Stimulated activated CD8-positive, alpha-beta memory T cell treated with anti-CD3 and anti-CD28 coated beads, Interleukin-7, amount 100 ng/mL, for 1 hour (primary cell): ENCODE data around the gene PTPDC1.

ENCODE experiments used
- DNase-seq, 2 donors: peaks; one replicate each; pipeline ENCODE4 v3.0.0-alpha.2; 2020; ENCODE audit warnings: low read depth in 2 of 2

The PTPDC1 gene, protein sequence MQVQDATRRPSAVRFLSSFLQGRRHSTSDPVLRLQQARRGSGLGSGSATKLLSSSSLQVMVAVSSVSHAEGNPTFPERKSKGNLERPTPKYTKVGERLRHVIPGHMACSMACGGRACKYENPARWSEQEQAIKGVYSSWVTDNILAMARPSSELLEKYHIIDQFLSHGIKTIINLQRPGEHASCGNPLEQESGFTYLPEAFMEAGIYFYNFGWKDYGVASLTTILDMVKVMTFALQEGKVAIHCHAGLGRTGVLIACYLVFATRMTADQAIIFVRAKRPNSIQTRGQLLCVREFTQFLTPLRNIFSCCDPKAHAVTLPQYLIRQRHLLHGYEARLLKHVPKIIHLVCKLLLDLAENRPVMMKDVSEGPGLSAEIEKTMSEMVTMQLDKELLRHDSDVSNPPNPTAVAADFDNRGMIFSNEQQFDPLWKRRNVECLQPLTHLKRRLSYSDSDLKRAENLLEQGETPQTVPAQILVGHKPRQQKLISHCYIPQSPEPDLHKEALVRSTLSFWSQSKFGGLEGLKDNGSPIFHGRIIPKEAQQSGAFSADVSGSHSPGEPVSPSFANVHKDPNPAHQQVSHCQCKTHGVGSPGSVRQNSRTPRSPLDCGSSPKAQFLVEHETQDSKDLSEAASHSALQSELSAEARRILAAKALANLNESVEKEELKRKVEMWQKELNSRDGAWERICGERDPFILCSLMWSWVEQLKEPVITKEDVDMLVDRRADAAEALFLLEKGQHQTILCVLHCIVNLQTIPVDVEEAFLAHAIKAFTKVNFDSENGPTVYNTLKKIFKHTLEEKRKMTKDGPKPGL

GRCh38 chr9:94084314-94084713 lies at the start of gene PTPDC1:
TSS of gene PTPDC1 (plus strand) at chr9:94084464. CDS start at chr9:94084531, 67 bp downstream.
- DNase-seq, result no peak

DNA sequence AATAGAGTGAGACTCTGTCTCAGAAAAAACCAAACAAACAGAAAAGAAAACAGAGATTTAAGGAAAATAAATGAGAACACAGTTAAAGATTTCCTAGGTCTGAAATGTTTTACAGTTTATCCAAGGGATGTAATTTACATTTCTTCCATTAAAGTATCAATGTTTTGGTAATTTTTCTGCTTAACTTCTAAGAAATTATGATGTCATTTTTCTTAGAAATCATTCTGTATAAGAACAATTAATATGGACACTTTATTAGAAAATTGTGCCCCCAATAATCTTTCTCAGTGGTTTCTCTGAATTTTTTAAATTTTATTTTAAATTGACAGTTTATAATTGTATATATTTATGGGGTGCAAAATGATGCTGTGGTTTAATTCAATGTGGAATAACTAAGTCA lies 49.8 kb upstream of the PTPDC1 start:
- no peak for DNase-seq

DNA sequence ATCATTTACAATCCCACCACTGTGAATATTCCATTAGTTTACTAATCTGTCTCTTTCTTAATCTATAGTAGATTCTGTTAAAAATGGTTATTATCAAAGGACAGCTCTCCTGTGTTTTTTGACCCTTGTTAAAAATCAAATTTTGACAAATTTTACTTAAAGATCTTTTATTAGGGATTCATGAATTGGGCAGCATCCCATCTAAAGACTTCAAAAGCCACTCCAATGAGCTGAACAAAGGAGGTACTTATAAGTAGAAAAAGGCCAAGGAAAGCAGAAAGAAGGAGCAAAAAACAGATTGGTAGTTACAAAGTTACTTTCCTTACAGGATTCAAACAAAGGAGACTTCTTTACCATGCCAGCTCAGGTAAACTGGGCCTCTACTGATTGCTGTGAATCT lies 44.5 kb upstream of the PTPDC1 start:
- no peak for DNase-seq

GRCh38 chr9:94042516-94043360 lies 41.5 kb upstream of the PTPDC1 start:
- no peak for DNase-seq

DNA sequence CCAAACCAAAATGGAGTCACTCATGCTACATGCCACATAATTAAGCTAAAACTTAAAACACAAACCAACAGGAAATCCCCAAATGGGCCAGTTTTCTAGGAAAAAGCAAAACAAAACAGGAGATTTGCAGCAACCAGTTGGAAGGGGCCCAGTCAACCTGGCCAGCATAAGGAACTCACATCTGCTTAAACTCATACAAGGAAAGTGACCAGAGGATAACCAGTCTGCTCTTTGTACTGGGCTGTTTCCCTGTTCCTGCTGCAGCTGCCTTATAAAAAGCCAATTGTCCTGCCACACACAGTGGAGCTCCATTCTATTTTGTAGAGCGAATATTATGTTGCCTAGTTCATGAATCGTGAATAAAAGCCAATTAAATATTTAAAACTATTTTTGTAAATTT lies 29.5 kb upstream of the PTPDC1 start:
- no peak for DNase-seq

GRCh38 chr9:94056442-94056974 lies 27.8 kb upstream of the PTPDC1 start:
- DNase-seq, result no peak

GRCh38 chr9:94057918-94058317 lies 26.3 kb upstream of the PTPDC1 start:
- no peak for DNase-seq

- no peak for DNase-seq
Measured at GRCh38 chr9:94061864-94062263, 22.4 kb upstream of the PTPDC1 start.

GRCh38 chr9:94065535-94065961 lies 18.7 kb upstream of the PTPDC1 start:
- DNase-seq, result peak; percentile 28 to 54

DNA sequence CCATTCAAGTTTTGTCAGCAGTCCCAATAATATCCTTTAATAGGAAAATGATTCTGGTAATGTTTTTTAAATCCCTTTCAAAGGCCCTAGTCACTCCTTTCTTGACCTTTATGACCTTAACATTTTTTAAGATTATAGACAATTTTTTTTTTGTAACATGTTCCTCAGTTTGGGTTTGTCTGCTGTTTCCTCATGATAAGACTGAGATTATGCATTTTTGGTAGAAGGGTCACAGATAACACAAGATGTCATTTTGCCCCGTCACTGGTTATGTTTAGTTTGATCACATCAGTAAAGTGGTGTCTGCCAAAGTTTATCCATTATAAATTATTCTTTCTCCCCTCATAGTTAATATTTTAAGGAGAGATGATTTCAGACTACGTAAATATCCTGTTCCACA lies 16.0 kb upstream of the PTPDC1 start:
- no peak for DNase-seq

- no peak for DNase-seq
Measured at GRCh38 chr9:94076557-94076956, 7.7 kb upstream of the PTPDC1 start.

DNA sequence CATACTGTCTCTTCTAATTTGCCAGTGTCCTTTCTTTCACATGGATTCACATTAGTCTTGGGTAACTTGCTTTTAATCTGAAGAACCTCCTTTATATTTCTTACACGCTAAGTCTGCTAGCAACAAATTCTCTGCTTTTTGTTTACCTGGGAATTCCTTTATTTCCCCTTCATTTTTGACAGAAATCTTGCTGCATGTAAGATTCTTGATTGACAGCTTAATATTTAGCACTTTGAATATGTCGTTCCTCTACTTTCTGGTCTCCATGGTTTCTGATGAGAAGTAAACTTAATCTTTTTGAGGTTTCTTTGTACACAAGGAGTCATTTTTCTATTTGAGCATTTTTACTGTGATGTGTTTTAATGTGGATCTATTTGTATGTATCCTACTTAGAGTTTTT lies 6.2 kb upstream of the PTPDC1 start:
- DNase-seq, result no peak

- DNase-seq, result no peak
Measured at GRCh38 chr9:94079236-94079635, 5.0 kb upstream of the PTPDC1 start.

GRCh38 chr9:94080249-94080648 lies 4.0 kb upstream of the PTPDC1 start:
- no peak for DNase-seq

- DNase-seq, result no peak
Measured at GRCh38 chr9:94081435-94081834, 2.8 kb upstream of the PTPDC1 start.

DNA sequence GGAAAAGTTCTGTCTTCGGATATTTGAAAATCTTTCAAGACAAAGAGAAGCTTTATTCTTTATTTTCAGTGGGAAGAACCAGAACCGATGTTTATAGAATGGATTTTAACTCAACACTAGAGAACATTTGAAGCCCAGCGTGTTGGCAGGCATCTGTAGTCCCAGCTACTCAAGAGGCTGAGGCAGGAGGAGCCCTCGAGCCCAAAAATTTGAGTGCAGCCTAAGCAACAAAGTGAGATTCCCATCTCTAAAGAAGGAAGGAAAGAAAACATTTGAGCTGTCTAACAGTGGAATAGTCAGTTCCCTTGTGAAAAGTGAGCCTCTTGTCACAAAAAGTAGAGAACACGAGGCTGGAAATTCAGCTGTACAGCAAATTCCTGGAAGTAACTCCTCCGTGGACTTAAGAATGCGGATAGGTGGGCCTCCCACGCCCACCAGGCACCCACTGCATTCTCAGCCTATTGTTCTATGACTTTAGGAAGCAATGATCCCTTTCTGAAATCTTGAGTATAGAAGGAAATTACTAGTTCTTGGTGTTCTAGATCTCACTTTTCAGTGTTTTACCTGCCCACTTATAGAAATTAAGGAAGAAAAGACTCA lies 2.3 kb upstream of the PTPDC1 start:
- DNase-seq, result no peak

DNA sequence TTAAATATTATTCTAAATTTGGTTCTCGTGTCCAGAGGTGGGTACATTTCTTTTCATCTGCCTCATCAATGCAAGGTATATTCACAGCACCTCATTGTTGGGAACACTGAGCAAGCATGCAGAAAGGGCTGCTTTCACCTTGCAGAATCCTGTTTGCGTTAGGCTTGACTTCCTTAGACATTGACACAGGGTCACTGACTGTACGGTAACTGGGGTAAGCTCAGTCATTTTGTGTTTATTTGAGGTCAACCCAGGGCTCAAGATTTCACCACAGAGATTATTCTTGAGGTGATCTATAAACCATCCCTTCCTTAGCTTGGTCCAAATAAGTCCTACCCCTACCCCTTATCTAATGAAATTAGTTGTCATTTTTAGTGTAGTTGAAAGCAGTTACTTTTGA lies 1.7 kb upstream of the PTPDC1 start:
- no peak for DNase-seq

DNA sequence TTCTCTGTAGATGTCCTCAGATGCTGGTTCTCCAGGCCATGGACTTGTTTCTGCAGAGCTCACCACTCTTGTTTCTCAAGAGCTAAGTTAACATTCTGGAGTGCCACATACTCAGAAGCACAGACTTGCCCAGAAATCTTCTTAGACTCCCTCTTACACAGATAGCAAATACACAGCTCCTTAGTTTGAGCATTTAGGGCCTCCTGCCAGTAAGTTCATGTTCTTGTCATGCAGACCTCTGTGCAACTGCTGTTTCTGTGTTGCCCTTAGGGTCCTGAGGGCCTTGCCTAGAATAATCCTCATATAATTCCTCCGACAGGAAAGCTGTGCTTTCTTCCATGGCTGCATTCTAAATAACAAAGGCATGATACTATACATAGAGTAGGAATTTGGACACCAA lies 1.3 kb upstream of the PTPDC1 start:
- DNase-seq, result no peak

DNA sequence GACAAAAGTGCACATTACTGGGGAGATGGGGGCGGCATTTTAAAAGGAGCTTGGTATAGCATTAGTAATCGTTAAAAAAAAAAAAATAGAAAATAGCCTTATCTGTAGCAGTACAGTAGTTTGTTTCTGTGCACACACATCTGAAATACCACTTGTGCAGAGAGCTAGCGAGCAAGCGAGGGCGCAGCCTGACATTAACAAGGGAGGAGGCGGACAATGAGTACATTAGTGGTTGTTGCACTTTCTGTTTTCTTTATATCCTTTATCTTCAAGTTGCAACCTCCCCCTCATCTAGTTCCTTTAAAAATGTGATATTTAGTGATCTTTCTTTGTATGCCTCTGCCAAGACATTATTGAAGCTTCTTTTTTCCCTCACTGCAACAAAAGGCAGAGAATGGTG lies 880 bp upstream of the PTPDC1 start:
- DNase-seq, result no peak

GRCh38 chr9:94085062-94085639 lies 887 bp downstream of the PTPDC1 start:
- no peak for DNase-seq
